ENCODE results near the gene NOP14.
"Not testable (repeated sequence)": the region's sequence is repeated elsewhere in the genome, so short reads cannot be mapped to it uniquely, and the experiment has no call there.

The NOP14 gene

GRCh38 chr4:2941138-2942036 lies 21.8 kb downstream of the NOP14 start:
- no peak for DNase-seq

- DNase-seq, result no peak
These were observed 22.7 kb downstream of the NOP14 start for GRCh38 chr4:2940267-2941137.

- no peak for DNase-seq
These were observed 23.6 kb downstream of the NOP14 start for GRCh38 chr4:2939383-2940243.

- DNase-seq, result no peak
These were observed 24.3 kb downstream of the NOP14 start for GRCh38 chr4:2938906-2939305.

GRCh38 chr4:2938411-2938810 lies 24.8 kb downstream of the NOP14 start:
- DNase-seq, result not testable (repeated sequence)

- DNase-seq, result no peak
These were observed 25.2 kb downstream of the NOP14 start for GRCh38 chr4:2937986-2938385.

- no peak for DNase-seq
These were observed 25.9 kb downstream of the NOP14 start for GRCh38 chr4:2937146-2937857.

GRCh38 chr4:2936773-2937145 lies 26.4 kb downstream of the NOP14 start:
- DNase-seq, result no peak

- no peak for DNase-seq
These were observed 27.2 kb downstream of the NOP14 start for GRCh38 chr4:2935762-2936743.

- peak; percentile 97 for DNase-seq
These were observed 28.1 kb downstream of the NOP14 start for GRCh38 chr4:2934813-2935761.

- DNase-seq, result peak; percentile 63
These were observed 29.0 kb downstream of the NOP14 start for GRCh38 chr4:2934077-2934812.

GRCh38 chr4:2933566-2934076 lies 29.6 kb downstream of the NOP14 start:
- no peak for DNase-seq

- peak; percentile 23 for DNase-seq
These were observed 30.1 kb downstream of the NOP14 start for GRCh38 chr4:2932951-2933565.

- DNase-seq, result no peak
These were observed 30.8 kb downstream of the NOP14 start for GRCh38 chr4:2932321-2932950.

- no peak for DNase-seq
These were observed 31.5 kb downstream of the NOP14 start for GRCh38 chr4:2931512-2932301.

- DNase-seq, result no peak
These were observed 32.3 kb downstream of the NOP14 start for GRCh38 chr4:2930758-2931511.
